H54 (cell line): ENCODE measurements around the gene CCDC71.

Source experiments
- DNase-seq: peaks from one replicate; pipeline ENCODE4 v3.0.0; 2011; ENCODE audit warnings: low spot score, mixed read lengths; ENCODE audit not compliant: insufficient read length
- FAIRE-seq: peaks from 3 replicates; lab custom pipeline; 2011; peaks lifted over from hg19 to GRCh38; lab: Jason Lieb, UNC
- POLR2A ChIP-seq: IDR thresholded peaks from 2 replicates; pipeline ENCODE4 v1.6.1; 2011; ENCODE audit warnings: low read depth, mild to moderate bottlenecking, low read length

Gene CCDC71

GRCh38 chr3:49161808-49162530, 4.2 kb downstream of the CCDC71 start:
- TF ChIP-seq POLR2A, result no peak
- DNase-seq, result no peak
- FAIRE-seq, result no peak

- no peak for TF ChIP-seq POLR2A
- no peak for FAIRE-seq
- no peak for DNase-seq
Measured at GRCh38 chr3:49161197-49161596, 4.9 kb downstream of the CCDC71 start.

GRCh38 chr3:49158792-49159191, 7.3 kb downstream of the CCDC71 start:
- no peak for DNase-seq
- no peak for FAIRE-seq
- TF ChIP-seq POLR2A, result no peak

- no peak for TF ChIP-seq POLR2A
- DNase-seq (no peak), FAIRE-seq (no peak)
Measured at GRCh38 chr3:49158103-49158709, 7.9 kb downstream of the CCDC71 start.

- FAIRE-seq (no peak), DNase-seq (no peak)
- no peak for TF ChIP-seq POLR2A
Measured at GRCh38 chr3:49157289-49157688, 8.8 kb downstream of the CCDC71 start.

GRCh38 chr3:49153349-49153912, 12.7 kb downstream of the CCDC71 start:
- DNase-seq (no peak), FAIRE-seq (no peak)
- no peak for TF ChIP-seq POLR2A

GRCh38 chr3:49151610-49152009, 14.5 kb downstream of the CCDC71 start:
- TF ChIP-seq POLR2A, result no peak
- no peak for DNase-seq
- no peak for FAIRE-seq

GRCh38 chr3:49148159-49148558, 18.0 kb downstream of the CCDC71 start:
- DNase-seq (no peak), FAIRE-seq (no peak)
- TF ChIP-seq POLR2A, result no peak

GRCh38 chr3:49140080-49140479, 26.1 kb downstream of the CCDC71 start:
- DNase-seq (no peak), FAIRE-seq (no peak)
- no peak for TF ChIP-seq POLR2A

- FAIRE-seq, result no peak
- no peak for DNase-seq
- TF ChIP-seq POLR2A, result no peak
Measured at GRCh38 chr3:49135499-49135898, 30.6 kb downstream of the CCDC71 start.

- no peak for TF ChIP-seq POLR2A
- no peak for FAIRE-seq
- DNase-seq, result no peak
Measured at GRCh38 chr3:49134471-49135265, 31.5 kb downstream of the CCDC71 start.

GRCh38 chr3:49133226-49133951, 32.7 kb downstream of the CCDC71 start:
- peak; percentile 91 for DNase-seq
- no peak for FAIRE-seq
- TF ChIP-seq POLR2A, result peak; percentile 44; the same call in 1 of the 2 replicates

GRCh38 chr3:49132437-49133225, 33.5 kb downstream of the CCDC71 start, which contains the start of gene LAMB2:
LAMB2 (minus strand) TSS chr3:49133050; CDS start chr3:49132867, 183 bp downstream.
- TF ChIP-seq POLR2A, result peak; percentile 65
- DNase-seq, result peak; percentile 80
- FAIRE-seq, result no peak
